OCI-LY3 (cell line): ENCODE measurements around the gene COG2.

Experiments
- EZH2phosphoT487 ChIP-seq: fragments of 200-600 bp; shearing (Covaris generic); IDR thresholded peaks from 2 replicates; pipeline ENCODE4 v1.6.1; 2018; ENCODE audit warnings: antibody characterized with exemption, mixed run types, low read depth
- TF ChIP-seq, protein P1 (sequence below): fragments of 200-600, 300-600 bp; sonication (generic); IDR thresholded peaks from 2 replicates; pipeline ENCODE4 v1.5.1; 2014; ENCODE audit warnings: antibody characterized with exemption, low read length, low read depth

DNA sequence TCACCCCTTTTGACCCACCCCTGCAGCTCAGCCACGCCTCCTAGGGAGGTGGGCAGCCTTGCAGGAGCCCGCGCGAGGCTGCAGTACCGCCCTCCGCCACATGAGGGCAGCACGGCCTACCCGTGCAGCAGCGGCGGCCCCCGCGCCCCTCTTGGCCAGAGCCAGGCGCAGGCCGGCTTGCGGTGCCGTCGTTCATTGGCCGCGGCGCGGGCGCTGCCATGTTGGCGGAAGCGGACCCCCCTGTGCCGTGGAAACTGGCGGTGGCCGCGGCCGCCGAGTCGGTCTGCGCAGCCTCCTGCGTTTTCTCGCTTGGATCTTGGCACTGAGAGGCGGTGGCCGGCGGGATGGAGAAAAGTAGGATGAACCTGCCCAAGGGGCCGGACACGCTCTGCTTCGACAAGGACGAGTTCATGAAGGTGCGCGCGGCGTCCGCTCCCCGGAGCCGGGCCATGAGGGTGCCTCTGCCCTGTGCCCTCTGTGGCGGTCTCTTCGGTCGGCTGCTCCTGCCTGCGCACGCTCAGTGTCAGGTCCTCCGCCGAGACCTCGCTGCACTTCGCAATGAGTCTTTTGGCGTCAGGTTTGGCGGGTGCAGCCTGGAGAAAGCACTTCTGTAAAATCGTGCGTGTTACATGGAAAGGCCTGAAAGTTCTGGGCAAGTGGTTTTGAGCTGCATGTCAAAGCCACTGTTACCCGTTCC lies at the start of gene COG2:
- TF ChIP-seq, protein P1, sequence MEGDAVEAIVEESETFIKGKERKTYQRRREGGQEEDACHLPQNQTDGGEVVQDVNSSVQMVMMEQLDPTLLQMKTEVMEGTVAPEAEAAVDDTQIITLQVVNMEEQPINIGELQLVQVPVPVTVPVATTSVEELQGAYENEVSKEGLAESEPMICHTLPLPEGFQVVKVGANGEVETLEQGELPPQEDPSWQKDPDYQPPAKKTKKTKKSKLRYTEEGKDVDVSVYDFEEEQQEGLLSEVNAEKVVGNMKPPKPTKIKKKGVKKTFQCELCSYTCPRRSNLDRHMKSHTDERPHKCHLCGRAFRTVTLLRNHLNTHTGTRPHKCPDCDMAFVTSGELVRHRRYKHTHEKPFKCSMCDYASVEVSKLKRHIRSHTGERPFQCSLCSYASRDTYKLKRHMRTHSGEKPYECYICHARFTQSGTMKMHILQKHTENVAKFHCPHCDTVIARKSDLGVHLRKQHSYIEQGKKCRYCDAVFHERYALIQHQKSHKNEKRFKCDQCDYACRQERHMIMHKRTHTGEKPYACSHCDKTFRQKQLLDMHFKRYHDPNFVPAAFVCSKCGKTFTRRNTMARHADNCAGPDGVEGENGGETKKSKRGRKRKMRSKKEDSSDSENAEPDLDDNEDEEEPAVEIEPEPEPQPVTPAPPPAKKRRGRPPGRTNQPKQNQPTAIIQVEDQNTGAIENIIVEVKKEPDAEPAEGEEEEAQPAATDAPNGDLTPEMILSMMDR = peak; percentile 92
- TF ChIP-seq EZH2phosphoT487 = no peak
